ENCODE measurements around the gene RSPH6A. TPM values are rescaled to one million over a fixed set of nuclear protein-coding genes. Genes with fewer than 3 reads are reported as not detected.
A peak's percentile ranks its signal among the peaks of the same experiment; 100 is the strongest.
"Not testable (repeated sequence)": the region's sequence is repeated elsewhere in the genome, so short reads cannot be mapped to it uniquely, and the experiment has no call there.

RSPH6A gene
- polyA plus RNA-seq, 3 donors = not detected

DNA sequence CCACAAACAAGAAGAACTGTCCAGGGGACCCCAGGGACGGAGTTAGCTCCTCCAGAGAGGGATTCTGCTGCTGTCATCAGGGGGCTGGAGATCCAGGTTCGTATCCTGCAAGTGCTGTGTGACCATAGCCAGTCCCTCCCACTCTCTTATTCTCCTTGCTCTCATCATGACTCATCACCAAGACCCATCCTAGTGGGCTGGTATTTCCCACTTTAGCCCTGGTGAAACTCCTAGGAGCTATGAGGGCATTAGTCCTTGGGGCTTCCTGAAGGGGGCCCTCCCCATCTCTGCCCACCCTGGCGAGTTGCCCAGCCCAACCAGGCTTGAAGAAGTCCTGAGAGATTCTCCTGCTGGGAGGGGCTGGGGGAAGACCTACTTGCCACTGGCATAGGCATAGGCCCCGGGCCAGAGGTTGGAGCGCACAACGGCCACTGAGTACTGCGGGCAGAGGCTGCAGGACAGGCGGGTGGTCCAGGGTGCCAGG, 15.0 kb downstream of the RSPH6A start:
- no peak overlapping the region for H3K27ac Mint-ChIP-seq
- H3K27me3 ChIP-seq (ENCODE audit: control insufficient read depth in 2 of 2, insufficient read depth in 2 of 2, low read length in 2 of 2) = peaks cover 37 to 95% of the 10 kb centered on the region in 2 donors

DNA sequence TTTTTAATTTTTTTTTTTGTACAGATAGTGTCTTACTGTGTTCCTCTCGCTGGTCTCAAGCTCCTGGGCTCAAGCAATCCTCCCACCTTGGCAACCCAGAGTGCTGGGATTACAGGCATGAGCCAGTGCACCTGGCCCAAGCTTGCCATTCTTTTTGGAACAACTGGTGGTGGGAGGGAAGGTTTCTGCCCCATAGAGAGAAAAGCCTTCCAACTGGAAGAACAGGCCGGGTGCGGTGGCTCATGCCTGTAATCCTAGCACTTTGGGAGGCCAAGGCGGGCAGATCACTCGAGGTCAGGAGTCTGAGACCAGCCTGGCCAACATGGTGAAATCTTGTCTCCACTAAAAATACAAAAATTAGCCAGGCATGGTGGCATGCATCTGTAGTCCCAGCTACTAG, 15.6 kb downstream of the RSPH6A start:
- not testable (repeated sequence) for H3K27ac ChIP-seq (ENCODE audit: low read depth in 1 of 2, low read length in 2 of 2); H3K79me2 ChIP-seq (ENCODE audit: insufficient read depth, low read length); H3K9me3 ChIP-seq (replicated peaks in 1 of 2; ENCODE audit: control insufficient read depth in 1 of 2, insufficient read depth in 1 of 2, low read length in 2 of 2); H3K36me3 ChIP-seq (replicated peaks in 1 of 2; ENCODE audit: control insufficient read depth in 1 of 2, insufficient read depth in 2 of 2, low read length in 2 of 2); H3K4me2 ChIP-seq (replicated peaks; ENCODE audit: extremely low read depth, low read length, poor library complexity, severe bottlenecking); H3K9ac ChIP-seq (ENCODE audit: insufficient read depth, low read length, poor library complexity, severe bottlenecking); H2AFZ ChIP-seq (ENCODE audit: insufficient read depth, low read depth, low read length, poor library complexity, severe bottlenecking); H3K4me1 Mint-ChIP-seq; H3K4me3 ChIP-seq (replicated peaks in 1 of 3; ENCODE audit: low read depth in 2 of 3, low read length in 3 of 3); DNase-seq; H3K27ac Mint-ChIP-seq; H3K4me1 ChIP-seq (ENCODE audit: control insufficient read depth in 1 of 2, insufficient read depth in 2 of 2, low read length in 2 of 2); H3K36me3 Mint-ChIP-seq
- Histone ChIP-seq H4K20me1 (ENCODE audit: insufficient read depth, low read length) (peaks cover 19% of the 10 kb centered on the region), H3K27me3 (ENCODE audit: control insufficient read depth in 2 of 2, insufficient read depth in 2 of 2, low read length in 2 of 2) (peaks cover 42 to 95% of the 10 kb centered on the region in 2 donors)
- intact Hi-C loops (cut with micrococcal nuclease) = loop anchor here (1.0 kb wide), 1 partner anchor 29 kb away; no protein-coding TSS in a partner anchor
- 100% methylated on average over 3 of the region's 5 CpGs for WGBS (ENCODE audit: insufficient coverage)
- Mint-ChIP-seq H3K27me3 (ENCODE audit: low read depth in 3 of 3) (peaks cover 98 to 99% (median 99%) of the 10 kb centered on the region in 3 donors), H3K9me3 (peaks cover 2 to 38% (median 9%) of the 10 kb centered on the region in 7 donors), H3K4me3 (peak overlapping the region in 1 of 2 donors; percentile 81)

More for the DNA sequence above, 15.0 kb downstream of the RSPH6A start:
- Histone ChIP-seq H3K4me3 (replicated peaks in 1 of 3; ENCODE audit: low read depth in 2 of 3, low read length in 3 of 3) (no peak overlapping the region), H3K9me3 (replicated peaks in 1 of 2; ENCODE audit: control insufficient read depth in 1 of 2, insufficient read depth in 1 of 2, low read length in 2 of 2) (peaks cover 0 to 8% of the 10 kb centered on the region in 2 donors), H3K4me2 (replicated peaks; ENCODE audit: extremely low read depth, low read length, poor library complexity, severe bottlenecking) (no peak overlapping the region), H4K20me1 (ENCODE audit: insufficient read depth, low read length) (peaks cover 15% of the 10 kb centered on the region), H3K36me3 (replicated peaks in 1 of 2; ENCODE audit: control insufficient read depth in 1 of 2, insufficient read depth in 2 of 2, low read length in 2 of 2) (no peaks in the 10 kb centered on the region), H3K27ac (ENCODE audit: low read depth in 1 of 2, low read length in 2 of 2) (no peak overlapping the region), H3K79me2 (ENCODE audit: insufficient read depth, low read length) (no peaks in the 10 kb centered on the region), H3K9ac (ENCODE audit: insufficient read depth, low read length, poor library complexity, severe bottlenecking) (no peak overlapping the region), H2AFZ (ENCODE audit: insufficient read depth, low read depth, low read length, poor library complexity, severe bottlenecking) (no peak overlapping the region), H3K4me1 (ENCODE audit: control insufficient read depth in 1 of 2, insufficient read depth in 2 of 2, low read length in 2 of 2) (no peaks in the 10 kb centered on the region)
- intact Hi-C loops (cut with micrococcal nuclease) = no loop called here
- TF ChIP-seq, protein P1, sequence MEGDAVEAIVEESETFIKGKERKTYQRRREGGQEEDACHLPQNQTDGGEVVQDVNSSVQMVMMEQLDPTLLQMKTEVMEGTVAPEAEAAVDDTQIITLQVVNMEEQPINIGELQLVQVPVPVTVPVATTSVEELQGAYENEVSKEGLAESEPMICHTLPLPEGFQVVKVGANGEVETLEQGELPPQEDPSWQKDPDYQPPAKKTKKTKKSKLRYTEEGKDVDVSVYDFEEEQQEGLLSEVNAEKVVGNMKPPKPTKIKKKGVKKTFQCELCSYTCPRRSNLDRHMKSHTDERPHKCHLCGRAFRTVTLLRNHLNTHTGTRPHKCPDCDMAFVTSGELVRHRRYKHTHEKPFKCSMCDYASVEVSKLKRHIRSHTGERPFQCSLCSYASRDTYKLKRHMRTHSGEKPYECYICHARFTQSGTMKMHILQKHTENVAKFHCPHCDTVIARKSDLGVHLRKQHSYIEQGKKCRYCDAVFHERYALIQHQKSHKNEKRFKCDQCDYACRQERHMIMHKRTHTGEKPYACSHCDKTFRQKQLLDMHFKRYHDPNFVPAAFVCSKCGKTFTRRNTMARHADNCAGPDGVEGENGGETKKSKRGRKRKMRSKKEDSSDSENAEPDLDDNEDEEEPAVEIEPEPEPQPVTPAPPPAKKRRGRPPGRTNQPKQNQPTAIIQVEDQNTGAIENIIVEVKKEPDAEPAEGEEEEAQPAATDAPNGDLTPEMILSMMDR (IDR thresholded peaks at IDR 0.05) = no peak
- Mint-ChIP-seq H3K27me3 (ENCODE audit: low read depth in 3 of 3) (peaks cover 98 to 99% (median 99%) of the 10 kb centered on the region in 3 donors), H3K4me3 (peak overlapping the region in 1 of 2 donors; percentile 81), H3K4me1 (peaks cover 4% of the 10 kb centered on the region), H3K36me3 (no peaks in the 10 kb centered on the region), H3K9me3 (peaks cover 0 to 32% (median 8%) of the 10 kb centered on the region in 7 donors)
- 96% methylated on average over 3 of the region's 8 CpGs for WGBS (ENCODE audit: insufficient coverage)
- peak in 1 of 3 donors; percentile 43 for DNase-seq
